Measurements from ENCODE around the gene ARHGEF28. TPM values are rescaled to one million over a fixed set of nuclear protein-coding genes. Genes with fewer than 3 reads are reported as not detected.

Gene ARHGEF28
- total and polyA plus RNA-seq, 10 of the 15 experiments (the other 5 are each of a cell fraction or from before 2014, with no cell fraction given) = 0.10 to 0.72 (median 0.22) TPM; not detected in 2

DNA sequence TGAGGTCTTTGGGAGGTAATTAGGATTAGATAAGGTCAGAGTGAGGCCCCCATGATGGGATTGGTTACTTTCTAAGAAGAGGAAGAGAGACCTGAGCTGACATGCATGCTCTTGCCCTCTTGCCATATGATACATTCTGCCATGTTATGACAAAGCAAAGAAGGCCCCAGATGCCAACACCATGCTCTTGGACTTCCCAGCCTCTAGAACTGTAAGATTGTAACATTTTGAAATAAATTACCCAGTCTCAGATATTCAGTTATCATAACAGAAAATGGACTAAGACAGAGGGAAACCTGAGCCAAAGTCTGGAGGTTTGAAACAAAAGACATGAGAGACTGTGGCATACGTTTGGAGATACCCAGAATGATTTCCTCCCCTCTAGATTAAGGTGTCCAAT, 318.6 kb downstream of the ARHGEF28 start:
- no peak overlapping the region for H3K4me2 ChIP-seq (ENCODE audit: control insufficient read depth, insufficient read depth)
- ATAC-seq = no peak
- H3K79me2 ChIP-seq (ENCODE audit: control insufficient read depth, insufficient read depth, low read length) = no peaks in the 10 kb centered on the region
- SMC1A ChIA-PET (ENCODE audit: uncharacterized antibody, unreplicated experiment) = interaction anchor here (0.6 to 1.5 kb wide), 6 partner anchors 13 to 705 kb away, joined by 3 to 4 read pairs (median 3); no protein-coding TSS in a partner anchor
- no peak overlapping the region for H3K27ac ChIP-seq (ENCODE audit: control insufficient read depth, insufficient read depth)
- H3K4me3 ChIP-seq = no peak overlapping the region
- H3K27me3 ChIP-seq (replicated peaks in 1 of 2; ENCODE audit: control insufficient read depth in 2 of 2, insufficient read depth in 2 of 2, low read length in 1 of 2) = no peaks in the 10 kb centered on the region
- no peaks in the 10 kb centered on the region for H4K20me1 ChIP-seq (ENCODE audit: control insufficient read depth, insufficient read depth)
- in situ Hi-C loops (cut with MboI) (no loop called here), intact Hi-C loops (cut with micrococcal nuclease; ENCODE audit: unreplicated experiment) (no loop called here)
- TF ChIP-seq ATF7 (IDR thresholded peaks at IDR 0.05; ENCODE audit: low read depth) = no peak
- TF ChIP-seq ZNF274 (IDR thresholded peaks at IDR 0.05; ENCODE audit: insufficient read depth, insufficient read length) = no peak
- TF ChIP-seq ETV6 (conservative IDR thresholded peaks at IDR 0.05 in 1 of 2, IDR thresholded peaks at IDR 0.05 in 1 of 2; ENCODE audit: borderline replicate concordance in 1 of 2, low read depth in 1 of 2) = no peak
- TF ChIP-seq ZSCAN29 (IDR thresholded peaks at IDR 0.05) = no peak
- no peak for TF ChIP-seq RAD51 (IDR thresholded peaks at IDR 0.05)
- TF ChIP-seq MXI1 (IDR thresholded peaks at IDR 0.05; ENCODE audit: low read depth, low read length) = no peak
- TF ChIP-seq JUNB (IDR thresholded peaks at IDR 0.05) = no peak
- TF ChIP-seq, protein P1, sequence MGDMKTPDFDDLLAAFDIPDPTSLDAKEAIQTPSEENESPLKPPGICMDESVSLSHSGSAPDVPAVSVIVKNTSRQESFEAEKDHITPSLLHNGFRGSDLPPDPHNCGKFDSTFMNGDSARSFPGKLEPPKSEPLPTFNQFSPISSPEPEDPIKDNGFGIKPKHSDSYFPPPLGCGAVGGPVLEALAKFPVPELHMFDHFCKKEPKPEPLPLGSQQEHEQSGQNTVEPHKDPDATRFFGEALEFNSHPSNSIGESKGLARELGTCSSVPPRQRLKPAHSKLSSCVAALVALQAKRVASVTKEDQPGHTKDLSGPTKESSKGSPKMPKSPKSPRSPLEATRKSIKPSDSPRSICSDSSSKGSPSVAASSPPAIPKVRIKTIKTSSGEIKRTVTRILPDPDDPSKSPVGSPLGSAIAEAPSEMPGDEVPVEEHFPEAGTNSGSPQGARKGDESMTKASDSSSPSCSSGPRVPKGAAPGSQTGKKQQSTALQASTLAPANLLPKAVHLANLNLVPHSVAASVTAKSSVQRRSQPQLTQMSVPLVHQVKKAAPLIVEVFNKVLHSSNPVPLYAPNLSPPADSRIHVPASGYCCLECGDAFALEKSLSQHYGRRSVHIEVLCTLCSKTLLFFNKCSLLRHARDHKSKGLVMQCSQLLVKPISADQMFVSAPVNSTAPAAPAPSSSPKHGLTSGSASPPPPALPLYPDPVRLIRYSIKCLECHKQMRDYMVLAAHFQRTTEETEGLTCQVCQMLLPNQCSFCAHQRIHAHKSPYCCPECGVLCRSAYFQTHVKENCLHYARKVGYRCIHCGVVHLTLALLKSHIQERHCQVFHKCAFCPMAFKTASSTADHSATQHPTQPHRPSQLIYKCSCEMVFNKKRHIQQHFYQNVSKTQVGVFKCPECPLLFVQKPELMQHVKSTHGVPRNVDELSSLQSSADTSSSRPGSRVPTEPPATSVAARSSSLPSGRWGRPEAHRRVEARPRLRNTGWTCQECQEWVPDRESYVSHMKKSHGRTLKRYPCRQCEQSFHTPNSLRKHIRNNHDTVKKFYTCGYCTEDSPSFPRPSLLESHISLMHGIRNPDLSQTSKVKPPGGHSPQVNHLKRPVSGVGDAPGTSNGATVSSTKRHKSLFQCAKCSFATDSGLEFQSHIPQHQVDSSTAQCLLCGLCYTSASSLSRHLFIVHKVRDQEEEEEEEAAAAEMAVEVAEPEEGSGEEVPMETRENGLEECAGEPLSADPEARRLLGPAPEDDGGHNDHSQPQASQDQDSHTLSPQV (IDR thresholded peaks at IDR 0.05) = no peak
- FAIRE-seq = no peak
- H3K4me1 ChIP-seq (ENCODE audit: control insufficient read depth, insufficient read depth, low read length) = no peaks in the 10 kb centered on the region
- H2AFZ ChIP-seq (ENCODE audit: control insufficient read depth, low read depth, low read length) = no peak overlapping the region
- 0% methylated on average over 1 of the region's 1 CpG for whole genome bisulfite sequencing (ENCODE audit: insufficient coverage, insufficient replicate concordance, low lambda C conversion rate, missing lambda C conversion rate)
- no TSS peak for BruUV-seq (replicated peaks)
- CTCF ChIA-PET = interaction anchor here (0.9 kb wide), 1 partner anchor 70 kb away, joined by 3 read pairs; no protein-coding TSS in a partner anchor
- POLR2A ChIA-PET = no interaction called here
- H3K36me3 ChIP-seq (ENCODE audit: control insufficient read depth in 2 of 2, insufficient read depth in 2 of 2, low read length in 1 of 2) = no peaks in the 10 kb centered on the region
- no peak overlapping the region for H3K9ac ChIP-seq (ENCODE audit: control insufficient read depth, insufficient read depth, low read length)
- no peaks in the 10 kb centered on the region for H3K9me3 ChIP-seq (replicated peaks; ENCODE audit: control insufficient read depth, insufficient read depth, low read length)
- RAD21 ChIA-PET (ENCODE audit: unreplicated experiment) = no interaction called here
- no peak for DNase-seq (ENCODE audit: low read depth, low spot score)

Data from GM12878 (cell line).